ENCODE results near the gene KCNN3.

- TF ChIP-seq POLR2A (IDR thresholded peaks at IDR 0.05; ENCODE audit: low read depth, low read length) (no peak), TAF1 (IDR thresholded peaks at IDR 0.05; ENCODE audit: borderline replicate concordance, low read depth, low read length) (no peak)
Measured at GRCh38 chr1:154859151-154859785, 10.8 kb downstream of the KCNN3 start.
